Muscle of leg (tissue), 11 donors: ENCODE measurements around the gene TUFM. TPM values are rescaled to one million over a fixed set of nuclear protein-coding genes. Genes with fewer than 3 reads are reported as not detected.

Experiments used
- DNase-seq: peaks from one replicate; pipeline ENCODE4 v3.0.0; 2013
- H3K27ac ChIP-seq: one replicate; pipeline ENCODE4 v1.5.1; 2013; ENCODE audit warnings: mild to moderate bottlenecking, low read length, control low read depth
- H3K27me3 ChIP-seq: one replicate; pipeline ENCODE4 v1.6.1; 2013; ENCODE audit warnings: low read length; ENCODE audit not compliant: control insufficient read depth, insufficient read depth
- H3K36me3 ChIP-seq: one replicate; pipeline ENCODE4 v1.6.1; 2013; ENCODE audit warnings: low read length; ENCODE audit not compliant: control insufficient read depth, insufficient read depth
- H3K4me1 ChIP-seq: one replicate; pipeline ENCODE4 v1.6.1; 2013; ENCODE audit warnings: low read length; ENCODE audit not compliant: control insufficient read depth, insufficient read depth
- H3K4me3 ChIP-seq: one replicate; pipeline ENCODE4 v1.5.1; 2013; ENCODE audit warnings: low read length, control low read depth
- H3K9me3 ChIP-seq: replicated peaks from 2 replicates; pipeline ENCODE4 v1.6.1; 2013; ENCODE audit warnings: low read depth, low read length; ENCODE audit not compliant: control insufficient read depth
- WGBS: methylation state at CpG from one replicate; pipeline ENCODE4 v1.1.5; 2013; ENCODE audit warnings: missing lambda C conversion rate; ENCODE audit not compliant: insufficient coverage; 5-methylcytosine and 5-hydroxymethylcytosine counted together
- polyA plus RNA-seq, 8 donors: library from polyadenylated mRNA; unstranded; fragments of 120-200 nt; gene quantifications; one replicate each; pipeline versions ENCODE4 v1.2.1 to v1.2.3, GENCODE V29; 2013; ENCODE audit warnings: inconsistent platforms in 1 of 8, low replicate concordance in 1 of 8; ENCODE audit not compliant: insufficient read length in 8 of 8, insufficient read depth in 1 of 8
- total RNA-seq: library from RNA; stranded (reverse); fragments of 120-200 nt; gene quantifications from one replicate; pipeline ENCODE4 v1.2.4, GENCODE V29; 2013

The TUFM gene
- total and polyA plus RNA-seq, 9 donors: 87.9 to 193 (median 161) TPM

- H3K27me3 ChIP-seq: no peaks in the 10 kb centered on the region
- 89% methylated on average over 7 of the region's 12 CpGs for WGBS
- peaks cover 41% of the 10 kb centered on the region for H3K36me3 ChIP-seq
- H3K27ac ChIP-seq: no peak overlapping the region
- no peak for DNase-seq
- H3K9me3 ChIP-seq: no peaks in the 10 kb centered on the region
- H3K4me1 ChIP-seq: peaks cover 18% of the 10 kb centered on the region
- no peak overlapping the region for H3K4me3 ChIP-seq
These were observed 2.4 kb downstream of the TUFM start for GRCh38 chr16:28843766-28844165.

DNA sequence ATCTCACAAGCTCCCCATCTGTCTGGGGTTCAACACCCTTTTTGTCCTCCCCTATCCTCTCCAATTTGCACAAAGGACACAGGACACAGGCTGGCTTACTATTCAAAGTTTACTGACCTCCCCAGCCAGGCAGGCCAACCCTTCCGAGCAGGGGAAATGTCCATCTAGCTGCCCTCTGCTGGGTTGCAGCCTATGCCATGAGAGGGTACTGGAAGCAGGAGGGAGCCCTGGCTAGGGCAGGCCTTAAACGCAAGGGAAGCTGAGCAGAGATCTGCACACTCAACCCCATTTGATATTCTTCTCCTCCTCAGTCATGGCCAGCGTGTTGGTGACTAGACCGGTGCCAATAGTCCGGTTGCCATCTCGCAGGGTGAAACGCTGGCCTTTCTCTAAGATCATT is 3.5 kb downstream of the TUFM start:
- 83% methylated on average over 2 of the region's 7 CpGs for WGBS
- DNase-seq: no peak
- Histone ChIP-seq H3K4me1 (peaks cover 18% of the 10 kb centered on the region), H3K27me3 (no peaks in the 10 kb centered on the region), H3K27ac (no peak overlapping the region), H3K9me3 (no peaks in the 10 kb centered on the region), H3K36me3 (peaks cover 48% of the 10 kb centered on the region), H3K4me3 (no peak overlapping the region)

DNA sequence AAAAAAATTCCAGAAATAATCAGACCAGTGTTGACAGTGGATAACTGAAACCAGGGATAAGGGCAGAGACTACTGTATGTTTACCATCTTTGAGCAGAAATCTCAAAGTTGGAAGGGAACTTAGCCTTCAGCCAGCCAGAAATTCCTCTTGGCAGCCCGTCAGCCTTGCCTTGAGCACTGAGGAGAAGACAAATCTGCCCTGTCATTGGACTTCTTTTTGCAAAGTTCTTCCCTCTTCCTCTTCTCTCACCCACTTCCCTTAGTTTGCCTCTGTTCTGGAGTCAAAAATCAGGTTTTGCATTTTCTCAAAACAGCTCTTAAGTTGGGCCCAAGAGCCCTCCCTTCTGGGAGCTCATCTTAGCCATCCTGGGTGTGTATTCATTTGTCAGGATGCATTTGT is 6.2 kb downstream of the TUFM start:
- Histone ChIP-seq H3K4me1 (peaks cover 2% of the 10 kb centered on the region), H3K36me3 (peaks cover 69% of the 10 kb centered on the region), H3K4me3 (no peak overlapping the region), H3K27ac (no peak overlapping the region), H3K9me3 (no peaks in the 10 kb centered on the region), H3K27me3 (no peaks in the 10 kb centered on the region)
- no peak for DNase-seq
- 0% methylated on average over 1 of the region's 1 CpG for WGBS

DNA sequence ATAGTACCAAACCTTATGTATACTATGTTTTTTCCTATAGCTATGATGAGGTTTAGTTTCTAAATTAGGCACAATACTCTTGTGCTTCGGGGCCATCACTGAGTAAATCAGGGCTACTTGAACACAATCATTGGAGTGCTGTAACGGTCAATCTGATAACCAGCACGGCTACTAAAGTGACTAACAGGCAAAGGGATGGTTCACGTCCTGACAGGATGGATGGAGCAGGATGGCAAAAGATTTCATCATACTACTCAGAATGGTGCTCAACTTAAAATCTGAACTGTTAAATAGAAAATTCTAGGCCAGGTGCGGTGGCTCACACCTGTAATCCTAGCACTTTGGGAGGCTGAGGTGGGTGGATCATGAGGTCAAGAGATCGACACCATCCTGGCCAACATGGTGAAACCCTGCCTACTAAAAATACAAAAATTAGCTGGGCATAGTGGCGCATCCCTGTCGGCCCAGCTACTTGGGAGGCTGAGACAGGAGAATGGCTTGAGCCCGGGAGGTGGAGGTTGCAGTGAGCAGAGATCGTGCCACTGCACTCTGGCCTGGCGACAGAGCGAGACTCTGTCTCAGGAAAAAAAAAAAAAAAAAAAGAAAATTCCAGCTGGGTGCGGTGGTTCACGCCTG is 7.0 kb downstream of the TUFM start:
- H3K36me3 ChIP-seq: peaks cover 69% of the 10 kb centered on the region
- H3K27ac ChIP-seq: no peak overlapping the region
- DNase-seq: no peak
- H3K4me3 ChIP-seq: no peak overlapping the region
- H3K4me1 ChIP-seq: no peaks in the 10 kb centered on the region
- H3K27me3 ChIP-seq: no peaks in the 10 kb centered on the region
- H3K9me3 ChIP-seq: no peaks in the 10 kb centered on the region
- WGBS: 95% methylated on average over 9 of the region's 14 CpGs

DNA sequence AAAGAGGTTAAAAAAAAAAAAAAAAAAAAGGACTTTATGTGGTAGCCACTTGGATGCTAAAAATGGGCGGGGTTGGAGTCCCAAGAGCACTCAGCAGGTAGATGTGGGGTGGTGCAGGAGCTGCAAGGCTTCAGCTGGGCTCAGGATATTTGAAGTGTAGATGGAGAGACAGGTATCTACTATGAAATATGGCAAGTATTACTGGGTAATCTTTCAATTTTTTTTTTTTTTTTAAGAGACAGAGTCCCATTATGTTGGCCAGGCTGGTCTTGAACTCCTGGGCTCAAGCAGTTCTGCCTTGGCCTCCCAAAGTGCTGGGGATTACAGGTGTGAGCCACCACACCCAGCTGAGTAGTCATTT is 7.6 kb downstream of the TUFM start:
- no peak for DNase-seq
- Histone ChIP-seq H3K9me3 (no peaks in the 10 kb centered on the region), H3K4me1 (no peaks in the 10 kb centered on the region), H3K4me3 (no peak overlapping the region), H3K27me3 (no peaks in the 10 kb centered on the region), H3K27ac (no peak overlapping the region), H3K36me3 (peaks cover 69% of the 10 kb centered on the region)
- 100% methylated on average over 1 of the region's 1 CpG for WGBS

GRCh38 chr16:28837672-28838557 is 8.2 kb downstream of the TUFM start:
- whole genome bisulfite sequencing: 87% methylated on average over 7 of the region's 7 CpGs
- DNase-seq: no peak
- Histone ChIP-seq H3K4me1 (no peaks in the 10 kb centered on the region), H3K36me3 (peaks cover 69% of the 10 kb centered on the region), H3K27ac (no peak overlapping the region), H3K9me3 (no peaks in the 10 kb centered on the region), H3K4me3 (no peak overlapping the region), H3K27me3 (no peaks in the 10 kb centered on the region)

DNA sequence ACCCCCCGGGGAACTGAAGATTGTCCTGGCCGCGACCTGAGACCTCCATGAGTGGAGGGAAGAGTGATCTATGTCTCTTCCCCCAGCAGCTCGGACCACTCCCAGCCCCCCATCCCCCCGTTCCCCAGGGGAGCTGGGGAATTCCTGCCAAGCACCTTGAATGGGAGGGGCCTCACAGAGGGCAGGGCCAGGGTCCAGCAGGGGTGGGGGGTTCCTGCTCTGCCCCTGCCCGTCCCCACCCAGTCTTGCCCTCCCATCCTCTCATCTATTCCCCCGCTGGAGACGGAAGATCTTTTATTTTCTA is 9.4 kb downstream of the TUFM start:
- H3K27me3 ChIP-seq: no peaks in the 10 kb centered on the region
- no peak overlapping the region for H3K27ac ChIP-seq
- no peak overlapping the region for H3K4me3 ChIP-seq
- DNase-seq: no peak
- H3K9me3 ChIP-seq: no peaks in the 10 kb centered on the region
- WGBS: 100% methylated on average over 1 of the region's 8 CpGs
- peaks cover 69% of the 10 kb centered on the region for H3K36me3 ChIP-seq
- H3K4me1 ChIP-seq: no peaks in the 10 kb centered on the region

DNA sequence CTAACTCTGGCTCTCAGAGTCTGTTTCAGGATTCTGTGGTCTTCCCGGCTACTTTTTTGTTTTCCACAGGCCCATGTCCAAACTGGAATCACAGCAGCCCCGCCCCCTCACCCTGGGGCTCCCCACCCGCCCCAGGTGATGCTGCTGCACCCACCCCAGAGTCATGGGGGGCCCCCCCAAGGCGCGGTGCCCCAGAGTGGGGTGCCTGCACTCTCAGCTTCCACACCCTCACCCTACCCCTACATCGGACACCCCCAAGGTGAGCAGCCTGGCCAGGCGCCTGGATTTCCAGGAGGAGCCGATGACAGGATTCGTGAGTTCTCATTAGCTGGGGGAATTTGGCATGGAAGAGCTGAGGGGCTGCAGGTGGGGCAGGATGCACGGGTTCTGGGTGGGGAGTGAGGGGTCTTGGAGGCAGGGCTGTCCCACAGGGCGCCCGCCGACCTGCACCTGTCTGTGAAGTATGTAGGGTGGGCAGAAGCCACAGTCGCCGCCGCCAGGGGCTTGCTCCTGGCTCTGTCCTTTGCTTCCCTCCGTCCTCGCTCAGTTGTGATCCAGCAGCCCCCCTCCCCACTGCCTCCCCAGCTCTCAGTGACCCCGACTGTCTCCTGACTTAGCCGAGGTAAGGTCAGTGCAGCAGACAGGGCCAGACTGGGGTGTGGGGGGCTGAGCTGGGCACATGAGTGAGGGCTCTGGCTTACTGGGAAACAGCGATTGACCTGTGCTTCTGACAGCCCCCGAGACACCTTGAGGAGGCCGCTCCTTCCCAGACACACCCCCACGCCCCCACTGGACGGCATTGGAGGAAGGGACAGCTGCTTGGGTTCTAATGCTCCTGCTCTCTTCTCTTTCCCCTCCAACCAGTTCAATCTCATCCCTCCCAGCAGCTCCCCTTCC is 10.0 kb downstream of the TUFM start:
- H3K27me3 ChIP-seq: no peaks in the 10 kb centered on the region
- 86% methylated on average over 5 of the region's 25 CpGs for WGBS
- peaks cover 75% of the 10 kb centered on the region for H3K36me3 ChIP-seq
- H3K27ac ChIP-seq: no peak overlapping the region
- no peaks in the 10 kb centered on the region for H3K9me3 ChIP-seq
- no peaks in the 10 kb centered on the region for H3K4me1 ChIP-seq
- no peak for DNase-seq
- no peak overlapping the region for H3K4me3 ChIP-seq

- no peak overlapping the region for H3K27ac ChIP-seq
- H3K27me3 ChIP-seq: no peaks in the 10 kb centered on the region
- no peaks in the 10 kb centered on the region for H3K9me3 ChIP-seq
- H3K4me3 ChIP-seq: no peak overlapping the region
- WGBS: 89% methylated on average over 18 of the region's 25 CpGs
- DNase-seq: no peak
- no peaks in the 10 kb centered on the region for H3K4me1 ChIP-seq
- H3K36me3 ChIP-seq: peaks cover 84% of the 10 kb centered on the region
These were observed 11.0 kb downstream of the TUFM start for GRCh38 chr16:28834873-28835863.
